KMS-11 (cell line): ENCODE measurements around the gene GPHN.

Experiments used
- H2AFZ ChIP-seq: fragments of 200-600 bp; sonication (generic); 2 replicates; pipeline ENCODE4 v1.6.1; 2016; ENCODE audit warnings: antibody characterized with exemption, mixed run types, low read depth
- H3K27ac ChIP-seq: fragments of 200-600 bp; sonication (generic); 2 replicates; pipeline ENCODE4 v1.6.1; 2016; ENCODE audit warnings: mild to moderate bottlenecking, mixed run types
- H3K27me3 ChIP-seq: fragments of 200-600 bp; sonication (generic); 2 replicates; pipeline ENCODE4 v1.6.1; 2017; ENCODE audit warnings: mild to moderate bottlenecking, low read depth, mixed run types, moderate library complexity; ENCODE audit not compliant: insufficient read depth
- H3K36me3 ChIP-seq: fragments of 200-600 bp; sonication (generic); 2 replicates; pipeline ENCODE4 v1.6.1; 2017; ENCODE audit warnings: mild to moderate bottlenecking, mixed run types; ENCODE audit not compliant: insufficient read depth
- H3K4me1 ChIP-seq: fragments of 200-600 bp; sonication (generic); 2 replicates; pipeline ENCODE4 v1.6.1; 2016; ENCODE audit warnings: mild to moderate bottlenecking, low read depth, mixed run types; ENCODE audit not compliant: poor library complexity, severe bottlenecking
- H3K4me2 ChIP-seq: fragments of 200-600 bp; sonication (generic); 2 replicates; pipeline ENCODE4 v1.7.0; 2016; ENCODE audit warnings: mild to moderate bottlenecking, mixed run types
- H3K4me3 ChIP-seq: fragments of 200-600 bp; sonication (generic); IDR thresholded peaks from 2 replicates; pipeline ENCODE4 v1.6.1; 2017; ENCODE audit warnings: low read depth, low read length, mixed read lengths; ENCODE audit not compliant: insufficient read depth
- H3K79me2 ChIP-seq: fragments of 200-600 bp; sonication (generic); 2 replicates; pipeline ENCODE4 v1.6.1; 2016; ENCODE audit warnings: low read depth, mixed run types; ENCODE audit not compliant: insufficient read depth
- H3K9ac ChIP-seq: fragments of 200-600 bp; sonication (generic); 2 replicates; pipeline ENCODE4 v1.6.1; 2016; ENCODE audit warnings: mild to moderate bottlenecking, mixed run types
- H4K20me1 ChIP-seq: fragments of 200-600 bp; sonication (generic); 2 replicates; pipeline ENCODE4 v1.6.1; 2016; ENCODE audit warnings: mild to moderate bottlenecking, mixed run types; ENCODE audit not compliant: insufficient read depth
- TF ChIP-seq, protein P1 (sequence below): fragments of 200-600 bp; sonication (generic); conservative IDR thresholded peaks from 2 replicates; pipeline ENCODE4 v1.6.1; 2017; ENCODE audit warnings: low read depth, mild to moderate bottlenecking, antibody characterized with exemption, low read length, moderate library complexity, mixed read lengths

GPHN gene

GRCh38 chr14:66634876-66635275, 126.9 kb downstream of the GPHN start:
- H2AFZ ChIP-seq = no peak overlapping the region
- H3K4me1 ChIP-seq = peaks cover 10% of the 10 kb centered on the region
- peaks cover 12% of the 10 kb centered on the region; the same call in 1 of the 2 replicates for H3K79me2 ChIP-seq
- H3K4me3 ChIP-seq = no peak overlapping the region
- no peak overlapping the region for H3K9ac ChIP-seq
- H3K27me3 ChIP-seq = no peaks in the 10 kb centered on the region
- H3K36me3 ChIP-seq = no peaks in the 10 kb centered on the region
- no peak overlapping the region for H3K4me2 ChIP-seq
- H4K20me1 ChIP-seq = no peaks in the 10 kb centered on the region
- TF ChIP-seq, protein P1, sequence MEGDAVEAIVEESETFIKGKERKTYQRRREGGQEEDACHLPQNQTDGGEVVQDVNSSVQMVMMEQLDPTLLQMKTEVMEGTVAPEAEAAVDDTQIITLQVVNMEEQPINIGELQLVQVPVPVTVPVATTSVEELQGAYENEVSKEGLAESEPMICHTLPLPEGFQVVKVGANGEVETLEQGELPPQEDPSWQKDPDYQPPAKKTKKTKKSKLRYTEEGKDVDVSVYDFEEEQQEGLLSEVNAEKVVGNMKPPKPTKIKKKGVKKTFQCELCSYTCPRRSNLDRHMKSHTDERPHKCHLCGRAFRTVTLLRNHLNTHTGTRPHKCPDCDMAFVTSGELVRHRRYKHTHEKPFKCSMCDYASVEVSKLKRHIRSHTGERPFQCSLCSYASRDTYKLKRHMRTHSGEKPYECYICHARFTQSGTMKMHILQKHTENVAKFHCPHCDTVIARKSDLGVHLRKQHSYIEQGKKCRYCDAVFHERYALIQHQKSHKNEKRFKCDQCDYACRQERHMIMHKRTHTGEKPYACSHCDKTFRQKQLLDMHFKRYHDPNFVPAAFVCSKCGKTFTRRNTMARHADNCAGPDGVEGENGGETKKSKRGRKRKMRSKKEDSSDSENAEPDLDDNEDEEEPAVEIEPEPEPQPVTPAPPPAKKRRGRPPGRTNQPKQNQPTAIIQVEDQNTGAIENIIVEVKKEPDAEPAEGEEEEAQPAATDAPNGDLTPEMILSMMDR = no peak
- no peak overlapping the region for H3K27ac ChIP-seq

- Histone ChIP-seq H3K4me1 (peaks cover 10% of the 10 kb centered on the region), H3K9ac (no peak overlapping the region), H3K4me3 (no peak overlapping the region), H3K36me3 (no peaks in the 10 kb centered on the region), H3K79me2 (0 out of 2 replicates have a peak, but pooled peaks cover 12% of the 10 kb centered on the region), H3K27me3 (no peaks in the 10 kb centered on the region), H3K27ac (no peak overlapping the region), H4K20me1 (no peaks in the 10 kb centered on the region), H2AFZ (no peak overlapping the region), H3K4me2 (no peak overlapping the region)
- TF ChIP-seq, protein P1 = no peak
Observed at GRCh38 chr14:66635435-66635834, 127.5 kb downstream of the GPHN start.

GRCh38 chr14:66636240-66636639, 128.3 kb downstream of the GPHN start:
- no peak overlapping the region for H2AFZ ChIP-seq
- no peak overlapping the region for H3K9ac ChIP-seq
- H3K4me1 ChIP-seq = peaks cover 10% of the 10 kb centered on the region
- no peak overlapping the region for H3K4me2 ChIP-seq
- no peak overlapping the region for H3K27ac ChIP-seq
- no peaks in the 10 kb centered on the region for H3K36me3 ChIP-seq
- no peaks in the 10 kb centered on the region for H4K20me1 ChIP-seq
- TF ChIP-seq, protein P1 = no peak
- H3K27me3 ChIP-seq = no peaks in the 10 kb centered on the region
- no peak overlapping the region for H3K4me3 ChIP-seq
- H3K79me2 ChIP-seq = 0 out of 2 replicates have a peak, but pooled peaks cover 12% of the 10 kb centered on the region

DNA sequence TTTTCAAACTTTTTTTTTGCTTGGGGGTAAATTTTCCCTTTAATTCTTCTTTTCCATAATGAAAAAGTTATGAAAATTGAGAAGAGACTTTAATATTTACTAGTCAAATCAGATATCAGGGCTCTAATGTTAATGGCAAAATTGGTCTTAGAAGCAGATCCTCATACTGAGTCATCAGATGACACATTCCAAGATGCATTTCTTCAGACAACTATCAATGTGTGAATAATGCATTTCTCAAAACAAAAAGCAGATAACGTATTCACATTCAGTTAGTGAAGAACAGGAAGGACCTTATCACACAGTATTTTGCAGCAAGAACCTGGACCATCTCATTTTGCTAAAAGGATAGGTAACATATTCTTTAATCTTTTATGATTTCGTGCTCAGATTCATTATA, 130.7 kb downstream of the GPHN start:
- no peak overlapping the region for H3K27ac ChIP-seq

More for the DNA sequence above, 130.7 kb downstream of the GPHN start:
- Histone ChIP-seq H3K9ac (no peak overlapping the region), H3K4me1 (peaks cover 14% of the 10 kb centered on the region), H2AFZ (no peak overlapping the region), H3K4me2 (no peak overlapping the region), H4K20me1 (no peaks in the 10 kb centered on the region), H3K79me2 (0 out of 2 replicates have a peak, but pooled peaks cover 4% of the 10 kb centered on the region), H3K27me3 (no peaks in the 10 kb centered on the region), H3K4me3 (no peak overlapping the region), H3K36me3 (no peaks in the 10 kb centered on the region)
- TF ChIP-seq, protein P1 = no peak
